HG03066 (cell line): ENCODE data around the gene SLX4IP.

Source experiments
- ATAC-seq: cut with Tn5 transposase; IDR thresholded peaks from one replicate; pipeline ENCODE4 v1.9.1; 2021; ENCODE audit warnings: low read depth; ENCODE audit not compliant: unreplicated experiment

The SLX4IP gene

GRCh38 chr20:10641467-10641866 is 206.4 kb downstream of the SLX4IP start:
- no peak for ATAC-seq

GRCh38 chr20:10641893-10642292 is 206.8 kb downstream of the SLX4IP start:
- ATAC-seq: no peak

GRCh38 chr20:10642856-10643559 is 207.9 kb downstream of the SLX4IP start:
- ATAC-seq: no peak

DNA sequence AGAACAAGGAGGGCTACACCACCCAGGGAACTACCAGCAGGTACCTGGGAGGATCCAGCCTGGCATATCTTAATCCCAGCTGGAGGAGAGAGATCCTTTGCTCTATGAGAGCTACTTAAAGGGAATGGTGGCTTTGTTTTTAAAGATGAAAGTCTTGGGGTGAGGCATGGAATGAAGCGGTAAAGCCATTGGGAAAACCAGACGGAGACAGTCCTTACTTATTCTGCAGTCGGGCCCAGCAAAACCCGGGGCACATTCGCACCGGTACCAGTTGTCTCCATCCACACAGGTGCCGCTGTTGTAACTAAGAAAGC is 208.4 kb downstream of the SLX4IP start:
- ATAC-seq: no peak

DNA sequence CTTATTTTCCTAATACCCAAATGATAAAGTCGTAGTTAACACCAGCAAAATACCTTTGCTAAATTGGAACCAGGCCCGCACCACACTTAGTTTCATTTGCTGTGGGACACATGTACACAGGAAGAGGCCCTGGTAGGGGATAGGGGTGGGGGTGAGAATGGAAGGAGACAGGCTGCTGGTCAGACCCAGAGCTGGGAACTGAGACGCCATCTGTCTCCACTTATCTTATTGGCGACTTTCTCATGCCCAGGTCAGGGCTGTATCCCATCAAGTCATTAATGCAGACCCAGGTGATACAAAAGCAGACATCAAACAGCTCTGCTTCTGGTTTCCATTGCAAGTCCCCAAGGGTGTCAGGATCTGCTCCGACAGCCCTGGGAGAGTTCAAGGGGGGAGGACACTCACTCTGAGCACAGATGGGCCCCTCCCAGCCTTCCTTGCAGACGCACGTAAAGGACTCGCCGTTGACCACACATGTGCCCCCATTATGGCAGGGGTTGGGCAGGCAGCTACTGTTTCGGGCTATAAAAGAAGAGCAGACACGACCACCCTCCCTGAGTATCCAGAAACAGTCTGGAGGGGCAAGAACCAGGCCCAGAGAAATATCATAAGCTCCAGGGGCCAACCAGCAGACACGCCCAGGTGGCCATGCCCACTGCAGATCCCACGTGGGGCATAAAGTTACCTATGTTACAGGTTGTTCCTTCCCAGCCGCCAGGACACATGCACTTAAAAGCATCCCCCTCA is 209.5 kb downstream of the SLX4IP start:
- peak; percentile 62 for ATAC-seq

DNA sequence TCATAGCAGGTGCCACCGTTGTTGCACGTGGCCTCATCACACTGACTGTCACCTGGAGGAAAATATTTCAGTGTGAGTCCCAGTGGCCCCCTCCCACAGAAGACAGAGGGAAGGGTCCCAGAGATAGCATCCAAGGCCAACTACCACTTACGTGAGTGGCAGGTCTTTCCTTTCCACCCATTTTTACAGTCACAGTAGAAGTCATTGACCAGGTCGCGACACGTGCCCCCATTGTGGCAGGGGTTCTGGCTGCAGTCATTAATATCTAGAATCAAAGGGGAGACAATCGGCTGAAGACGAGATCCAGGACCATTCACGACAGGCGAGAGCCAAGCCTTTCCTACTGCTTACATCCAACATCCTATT is 210.1 kb downstream of the SLX4IP start:
- ATAC-seq: no peak

DNA sequence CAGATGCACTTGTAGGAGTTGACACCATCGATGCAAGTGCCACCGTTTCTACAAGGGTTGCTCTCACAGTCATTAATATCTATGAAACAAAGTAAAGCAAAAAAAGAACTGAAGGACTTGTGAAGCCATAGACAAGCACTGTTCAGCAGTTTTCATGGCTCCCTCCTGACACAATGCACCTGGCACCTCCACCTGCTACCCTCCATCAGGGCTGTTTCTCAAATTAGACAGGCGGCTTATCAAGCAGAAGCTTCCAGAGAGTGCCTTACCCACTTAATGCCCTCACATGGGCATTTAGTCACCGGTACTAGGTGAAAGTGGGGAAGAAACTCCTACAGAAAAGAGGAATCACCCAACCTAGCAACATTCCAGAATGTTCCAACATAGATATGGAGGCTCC is 210.9 kb downstream of the SLX4IP start:
- no peak for ATAC-seq

GRCh38 chr20:10646886-10647420 is 211.8 kb downstream of the SLX4IP start:
- no peak for ATAC-seq

- no peak for ATAC-seq
Measured at GRCh38 chr20:10647471-10647870, 212.4 kb downstream of the SLX4IP start.

- ATAC-seq: no peak
Measured at GRCh38 chr20:10647909-10648308, 212.8 kb downstream of the SLX4IP start.

DNA sequence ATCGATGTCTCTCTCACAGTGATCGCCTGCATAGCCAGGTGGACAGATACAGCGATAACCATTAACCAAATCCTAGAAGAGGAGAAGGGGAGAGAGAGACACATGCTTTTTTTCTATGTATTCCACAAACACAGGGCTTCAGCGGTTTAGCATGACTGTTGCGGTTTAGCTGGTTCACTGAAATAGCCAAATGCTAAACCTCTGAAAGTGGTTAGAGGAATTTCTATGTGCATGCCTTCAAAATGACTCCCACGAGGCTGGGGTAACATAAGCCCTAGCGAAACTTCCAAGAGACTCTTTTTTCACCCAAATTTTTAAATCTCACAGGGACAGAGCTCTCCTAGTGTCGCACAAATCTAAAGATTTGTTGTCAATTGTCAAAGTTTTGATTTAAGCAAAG is 213.5 kb downstream of the SLX4IP start:
- no peak for ATAC-seq

DNA sequence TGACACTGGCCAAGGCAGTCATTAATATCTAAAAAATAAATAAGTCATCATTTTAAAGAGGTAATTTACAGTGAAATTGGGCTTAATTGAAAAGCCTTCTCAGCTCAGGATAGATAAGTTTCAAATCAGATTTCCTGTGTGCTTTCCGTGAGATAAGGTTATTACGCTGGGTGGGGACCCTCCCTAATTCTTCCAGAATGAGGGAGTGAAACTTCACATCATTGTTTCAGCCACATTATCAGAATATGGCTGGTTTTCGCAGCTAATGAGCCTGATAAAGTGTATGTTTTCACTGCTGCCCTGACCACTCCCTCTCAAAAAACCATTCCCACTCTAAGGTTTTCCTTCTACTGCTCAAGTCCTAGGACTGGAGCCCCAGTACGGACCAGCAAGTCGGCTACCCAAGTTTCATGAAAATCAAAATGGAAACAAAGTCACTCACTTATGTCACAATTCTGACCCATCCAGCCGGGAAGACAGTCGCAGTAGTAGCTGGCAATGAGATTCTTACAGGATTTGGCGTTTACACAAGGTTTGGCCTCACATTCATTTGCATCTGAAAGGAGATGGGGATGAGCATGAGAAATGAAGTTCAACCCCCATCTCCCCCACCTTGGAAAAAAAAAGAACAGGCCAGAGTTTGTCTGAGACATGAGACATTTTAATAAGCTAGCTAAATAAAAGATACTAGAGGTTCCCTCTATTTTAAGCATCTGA is 214.1 kb downstream of the SLX4IP start:
- no peak for ATAC-seq

DNA sequence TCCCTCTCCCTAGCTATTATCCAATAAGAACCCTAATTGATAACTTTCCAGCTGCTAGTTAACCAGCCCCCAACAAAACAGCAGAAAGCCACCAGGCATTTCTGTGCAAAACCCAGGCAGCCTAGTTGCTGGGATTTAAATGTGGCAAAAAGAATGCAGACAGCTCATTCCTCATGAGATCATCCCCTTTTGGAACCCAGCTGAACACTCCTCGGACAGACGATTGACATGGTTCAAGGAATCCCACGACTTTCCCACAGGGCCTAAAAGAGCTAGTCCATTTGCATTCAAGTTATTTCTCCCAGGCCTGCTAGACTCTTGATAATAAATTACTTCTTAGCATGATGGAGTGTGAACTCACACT is 214.7 kb downstream of the SLX4IP start:
- ATAC-seq: no peak

- no peak for ATAC-seq
Measured at GRCh38 chr20:10651227-10651990, 216.3 kb downstream of the SLX4IP start.

- ATAC-seq: no peak
Measured at GRCh38 chr20:10652185-10652584, 217.1 kb downstream of the SLX4IP start.

- ATAC-seq: no peak
Measured at GRCh38 chr20:10652660-10653261, 217.7 kb downstream of the SLX4IP start.

DNA sequence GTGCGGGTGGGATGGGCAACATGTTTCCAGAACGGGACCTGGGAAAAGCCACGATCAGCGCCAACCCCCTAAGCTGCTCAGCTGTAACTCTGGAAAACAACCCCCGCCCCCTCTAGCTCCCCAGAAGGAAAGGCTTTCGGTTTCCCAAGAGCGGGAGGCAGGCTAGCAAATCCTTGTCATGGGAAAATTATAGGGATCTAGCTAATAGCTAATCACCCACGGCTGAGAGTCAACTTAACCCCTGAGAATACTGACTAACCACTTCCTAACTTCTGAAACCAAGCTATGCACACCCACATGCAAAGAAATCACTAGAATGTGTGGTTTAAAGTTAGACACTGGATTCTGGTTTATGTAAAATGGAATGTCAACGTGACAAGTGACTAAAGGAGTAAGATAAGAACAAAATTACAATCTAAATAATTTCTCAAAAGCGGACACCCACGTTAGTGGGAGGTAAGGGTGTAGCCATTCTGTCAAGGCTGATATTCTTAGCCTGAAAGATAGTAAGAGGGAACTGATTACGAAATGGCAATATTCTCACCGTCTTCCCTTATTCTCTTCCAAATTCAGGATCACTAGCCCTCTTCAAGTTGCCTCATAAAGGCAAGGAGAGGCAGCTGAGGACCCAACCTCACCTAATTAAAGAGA is 218.6 kb downstream of the SLX4IP start:
- ATAC-seq: no peak

GRCh38 chr20:10654250-10654610 is 219.1 kb downstream of the SLX4IP start:
- ATAC-seq: no peak

DNA sequence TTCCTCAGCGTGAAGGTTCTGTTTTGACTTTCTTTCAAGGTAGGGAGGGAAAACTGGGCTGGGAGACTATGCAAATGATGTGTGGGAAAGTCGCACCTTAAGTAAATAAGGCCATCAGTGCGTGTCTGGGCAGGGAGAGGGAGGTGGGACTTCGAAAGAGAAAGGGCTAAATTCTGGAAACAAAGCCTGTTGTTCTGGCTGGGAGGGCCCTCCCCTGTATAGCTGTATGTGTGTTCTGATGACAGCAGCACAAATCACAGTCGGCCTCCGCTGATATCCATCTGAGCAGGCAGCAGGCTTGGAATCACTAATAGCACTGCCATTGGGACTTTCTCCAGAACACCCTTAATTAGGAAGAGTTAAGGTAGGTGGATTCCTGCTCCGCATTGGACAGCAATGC is 219.5 kb downstream of the SLX4IP start:
- ATAC-seq: peak; percentile 62
